Measurements from ENCODE around the gene LSR.

The LSR gene

GRCh38 chr19:35309481-35310279 lies 60.9 kb downstream of the LSR start (continued):
- no peak for TF ChIP-seq ZNF704 (tag by site-specific recombination; IDR thresholded peaks at IDR 0.05)
- TF ChIP-seq PRDM1 (tag by site-specific recombination; IDR thresholded peaks at IDR 0.05), result no peak
- TF ChIP-seq ZNF274 (IDR thresholded peaks at IDR 0.05; ENCODE audit: low read length), result no peak
- no peak for TF ChIP-seq ZNF274 (tag by site-specific recombination; IDR thresholded peaks at IDR 0.05; ENCODE audit: borderline replicate concordance)
- no peak for TF ChIP-seq BCL11B (tag by site-specific recombination; IDR thresholded peaks at IDR 0.05; ENCODE audit: low read depth)
- TF ChIP-seq ZNF530 (tag by site-specific recombination; IDR thresholded peaks at IDR 0.05; ENCODE audit: low read depth), result no peak
- TF ChIP-seq ZNF629 (tag by site-specific recombination; IDR thresholded peaks at IDR 0.05), result no peak
- no peak for TF ChIP-seq SALL2 (tag by site-specific recombination; IDR thresholded peaks at IDR 0.05; ENCODE audit: borderline replicate concordance)

- H3K9me3 ChIP-seq (ENCODE audit: control insufficient read depth, insufficient read depth, low read depth, low read length), result no peaks in the 10 kb centered on the region
- no peaks in the 10 kb centered on the region for H3K36me3 ChIP-seq (ENCODE audit: control insufficient read depth in 2 of 2, insufficient read depth in 1 of 2, low read length in 2 of 2)
- H3K4me3 ChIP-seq (ENCODE audit: low read depth, low read length), result no peak overlapping the region
- H3K27ac ChIP-seq (ENCODE audit: extremely low read depth, low read depth, low read length), result no peak overlapping the region
- POLR2A ChIA-PET, result no interaction called here
- TF ChIP-seq ZNF768 (tag by site-specific recombination; IDR thresholded peaks at IDR 0.05), result no peak
- no peak for TF ChIP-seq ZNF394 (tag by site-specific recombination; IDR thresholded peaks at IDR 0.05; ENCODE audit: borderline replicate concordance)
- TF ChIP-seq ZNF248 (tag by site-specific recombination; IDR thresholded peaks at IDR 0.05), result no peak
- TF ChIP-seq PRDM1 (tag by site-specific recombination; IDR thresholded peaks at IDR 0.05), result no peak
- no peak for TF ChIP-seq ZNF138 (tag by site-specific recombination; IDR thresholded peaks at IDR 0.05; ENCODE audit: borderline replicate concordance)
- no peak for TF ChIP-seq ZNF544 (tag by site-specific recombination; IDR thresholded peaks at IDR 0.05)
- no peak for TF ChIP-seq ZNF76 (tag by site-specific recombination; IDR thresholded peaks at IDR 0.05; ENCODE audit: borderline replicate concordance, low read depth)
- no peak for TF ChIP-seq ZNF169 (tag by site-specific recombination; IDR thresholded peaks at IDR 0.05)
- no peak for TF ChIP-seq ZNF366 (tag by site-specific recombination; conservative IDR thresholded peaks at IDR 0.05)
- TF ChIP-seq ZNF350 (tag by site-specific recombination; IDR thresholded peaks at IDR 0.05), result no peak
- TF ChIP-seq ZNF654 (tag by site-specific recombination; IDR thresholded peaks at IDR 0.05; ENCODE audit: low read depth), result no peak
- no peak for TF ChIP-seq ZNF580 (tag by site-specific recombination; IDR thresholded peaks at IDR 0.05)
- no peak for TF ChIP-seq ZNF302 (tag by site-specific recombination; IDR thresholded peaks at IDR 0.05; ENCODE audit: low read depth)
- no peak for TF ChIP-seq TRIM28 (IDR thresholded peaks at IDR 0.05; ENCODE audit: borderline replicate concordance, low read length)
- no peak for TF ChIP-seq ZSCAN18 (tag by site-specific recombination; IDR thresholded peaks at IDR 0.05)
- no peak for TF ChIP-seq HIC1 (tag by site-specific recombination; IDR thresholded peaks at IDR 0.05)
- CTCF ChIA-PET, result interaction anchor here (0.5 to 0.7 kb wide), 2 partner anchors 62 to 91 kb away, joined by 3 read pairs; no protein-coding TSS in a partner anchor
- H3K4me1 ChIP-seq (ENCODE audit: control insufficient read depth, insufficient read depth, low read length), result no peaks in the 10 kb centered on the region
These were observed 61.5 kb downstream of the LSR start for GRCh38 chr19:35310331-35310730.
